Dermis blood vessel endothelial cell (primary cell): ENCODE results near the gene DUSP9. TPM values are rescaled to one million over a fixed set of nuclear protein-coding genes. Genes with fewer than 3 reads are reported as not detected.

Experiments used
- DNase-seq: peaks from one replicate; pipeline ENCODE4 v3.0.0; 2010
- total RNA-seq: library from RNA; depleted of rRNA; stranded (reverse); fragments of >200 nt; gene quantifications from 2 replicates; pipeline ENCODE4 v1.2.3, GENCODE V29; 2014

The DUSP9 gene
- total RNA-seq, 1 donor from 2014 or later, result 0.17 TPM

DNA sequence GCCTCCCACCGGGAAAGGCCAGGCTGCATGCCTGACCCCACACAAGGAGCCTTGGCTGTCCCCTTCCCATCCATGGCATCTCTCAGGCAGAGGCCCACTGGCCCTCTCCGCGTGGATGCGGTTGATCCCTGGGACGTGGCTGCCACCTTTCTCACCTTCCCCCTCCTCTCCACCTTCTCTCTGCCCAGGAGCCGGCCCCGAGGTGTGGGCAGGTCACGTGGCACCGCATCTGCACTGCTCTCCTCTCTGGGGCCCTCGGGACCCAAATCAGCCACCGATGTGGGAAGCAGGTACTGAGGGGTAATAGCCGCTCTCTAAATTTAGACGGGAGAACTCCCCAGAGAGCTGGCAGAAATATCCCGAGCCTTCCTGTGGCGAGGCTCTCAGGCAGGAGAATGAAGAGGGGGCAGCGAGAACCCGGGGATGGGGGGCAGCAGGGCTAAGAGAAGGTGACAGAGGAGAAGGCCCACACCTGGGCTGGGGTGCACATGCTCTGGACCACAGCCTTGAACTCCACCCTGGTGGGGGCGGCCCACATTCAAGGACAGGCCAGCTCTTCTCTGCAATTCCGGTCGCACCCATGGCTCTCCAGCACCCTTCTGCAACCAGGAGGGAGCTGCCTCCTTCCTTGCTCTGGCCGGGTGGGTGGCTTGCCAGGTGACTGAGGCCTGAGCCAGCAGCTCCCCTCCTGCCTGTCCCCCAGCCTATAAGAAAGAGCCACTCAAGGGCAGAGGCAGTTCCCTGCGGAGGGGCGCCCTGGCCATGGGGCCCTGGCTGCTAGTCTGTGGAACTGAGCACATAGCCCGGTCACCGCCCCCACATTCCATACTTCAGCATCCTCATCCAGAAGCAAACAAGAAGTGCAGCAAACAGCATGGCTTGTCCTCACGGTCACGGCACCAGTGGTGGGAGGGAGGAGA lies 9.6 kb upstream of the DUSP9 start:
- DNase-seq, result no peak

- no peak for DNase-seq
Observed at GRCh38 chrX:153638041-153638371, 9.0 kb upstream of the DUSP9 start.

GRCh38 chrX:153638436-153639176 lies 8.4 kb upstream of the DUSP9 start:
- no peak for DNase-seq

DNA sequence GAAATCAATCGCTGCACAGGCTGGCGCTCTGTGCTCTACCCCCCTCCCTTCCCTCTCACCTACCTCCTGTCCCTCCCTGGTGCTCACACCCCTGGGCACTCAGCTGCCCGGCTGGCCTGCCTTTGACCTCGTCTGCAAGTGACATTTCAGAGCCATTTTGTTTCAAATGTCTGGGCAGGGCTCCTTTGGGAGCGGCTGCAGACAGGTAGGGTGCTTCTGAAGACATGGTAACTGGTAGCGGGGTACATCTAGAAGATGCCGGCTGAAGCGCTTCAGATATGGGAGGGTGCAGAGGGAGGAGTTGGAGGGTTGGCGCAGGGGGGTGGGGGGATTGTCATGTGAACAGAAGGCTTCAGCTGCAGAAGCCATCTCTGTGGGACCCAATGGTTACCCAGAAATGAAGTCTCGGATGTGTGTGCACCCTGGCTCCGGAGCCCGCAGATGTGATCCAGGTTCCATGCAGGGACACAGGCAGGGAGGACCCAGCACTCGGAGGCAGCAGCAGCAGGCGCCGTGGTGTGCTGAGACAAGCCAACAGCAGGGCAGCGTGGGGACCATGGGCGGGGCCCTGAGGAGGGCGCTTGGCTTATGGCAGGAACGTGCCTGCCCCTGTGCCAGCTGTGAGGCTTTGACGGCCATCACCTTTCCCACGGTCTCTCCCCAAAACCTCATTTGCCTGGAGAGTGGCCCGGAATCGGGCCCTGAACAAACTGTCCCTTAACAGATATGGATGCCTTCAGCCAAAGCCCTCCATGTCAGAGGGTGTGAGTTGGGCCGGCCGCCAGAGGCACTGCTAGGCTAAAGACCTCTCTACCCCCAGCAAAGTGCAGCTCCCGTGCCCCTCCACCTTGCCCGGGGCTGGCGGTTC lies 7.6 kb upstream of the DUSP9 start:
- no peak for DNase-seq

- DNase-seq, result no peak
Observed at GRCh38 chrX:153640045-153640686, 6.8 kb upstream of the DUSP9 start.

- DNase-seq, result no peak
Observed at GRCh38 chrX:153640736-153641575, 6.0 kb upstream of the DUSP9 start.

GRCh38 chrX:153641627-153642026 lies 5.4 kb upstream of the DUSP9 start:
- no peak for DNase-seq

DNA sequence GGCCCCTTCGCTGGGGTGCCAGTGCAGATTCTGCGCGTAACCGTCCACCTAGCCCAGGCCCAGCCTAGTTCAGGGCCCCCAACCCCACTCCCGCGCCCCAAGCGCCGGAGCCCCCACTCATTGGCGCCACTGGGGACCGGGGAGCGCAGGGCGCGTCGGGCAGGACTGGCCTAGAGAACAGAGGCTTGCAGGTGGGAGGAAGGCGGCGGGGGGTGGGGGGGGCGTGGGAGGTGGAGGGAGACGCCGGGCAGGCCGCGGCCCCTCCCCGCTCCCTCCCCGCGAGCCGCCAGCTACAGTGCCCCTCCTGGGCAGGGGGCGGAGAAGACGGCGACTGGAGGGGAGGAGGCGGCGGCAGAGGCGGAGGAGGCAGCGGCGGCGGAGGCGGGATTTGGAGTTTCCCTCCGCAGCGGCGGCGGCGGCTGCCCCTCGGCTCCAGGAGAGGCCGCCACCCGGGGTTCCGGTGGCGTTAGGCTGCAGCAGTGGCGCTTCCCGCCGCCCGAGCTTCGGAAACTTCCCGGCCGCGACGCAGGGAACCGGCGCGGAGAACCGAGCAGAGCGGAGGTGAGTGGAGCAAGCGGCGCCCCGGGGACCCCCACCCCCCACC lies 4.8 kb upstream of the DUSP9 start:
- DNase-seq, result no peak

GRCh38 chrX:153642655-153643430 lies 4.2 kb upstream of the DUSP9 start:
- DNase-seq, result no peak

DNA sequence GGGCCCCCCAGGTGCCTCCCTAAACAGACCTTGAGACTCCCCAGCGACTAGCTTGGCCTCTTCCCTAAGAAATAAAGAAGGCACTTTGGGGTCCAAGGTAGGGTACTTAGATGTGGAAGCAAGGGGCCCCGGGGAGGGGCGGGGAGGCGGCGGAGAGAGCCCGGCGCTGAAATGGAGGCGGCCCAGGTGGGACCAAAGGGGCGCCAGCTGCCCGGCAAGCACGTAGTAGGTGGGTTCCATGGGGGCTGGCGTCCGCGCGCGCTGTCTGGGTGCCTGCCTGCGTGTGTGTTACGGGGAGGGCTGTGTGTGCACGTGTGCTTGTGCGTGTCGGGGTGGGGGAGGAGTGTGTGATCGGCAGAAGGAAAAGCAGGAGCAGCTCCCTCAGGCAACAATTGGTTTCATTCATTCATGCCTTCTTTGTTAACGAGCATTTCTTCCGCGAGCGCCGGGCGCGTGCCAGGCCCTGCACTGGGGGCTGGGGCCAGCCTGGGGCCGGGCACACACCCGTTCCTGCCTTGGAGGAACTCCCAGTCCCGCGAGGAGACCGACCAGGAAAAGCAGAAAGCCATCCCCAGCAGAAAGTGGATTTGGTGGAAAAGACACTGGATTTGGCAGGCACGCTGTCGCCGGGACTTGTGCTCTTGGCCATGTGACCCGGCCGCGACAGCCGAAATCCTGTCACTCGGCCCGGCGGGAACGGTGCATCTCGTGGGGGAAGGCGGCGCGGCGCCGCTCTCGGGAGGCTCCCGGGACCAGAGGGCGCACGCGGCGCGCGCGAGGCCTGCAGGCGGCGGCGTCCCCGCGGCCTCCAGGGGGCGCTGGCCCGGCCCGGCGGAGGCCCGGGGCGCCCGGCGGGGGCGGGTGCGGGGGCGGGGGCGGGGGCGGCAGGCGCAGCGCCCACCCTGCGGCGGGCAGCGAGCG lies 3.3 kb upstream of the DUSP9 start:
- DNase-seq, result peak; percentile 34

GRCh38 chrX:153644356-153645125 lies 2.5 kb upstream of the DUSP9 start:
- no peak for DNase-seq

DNA sequence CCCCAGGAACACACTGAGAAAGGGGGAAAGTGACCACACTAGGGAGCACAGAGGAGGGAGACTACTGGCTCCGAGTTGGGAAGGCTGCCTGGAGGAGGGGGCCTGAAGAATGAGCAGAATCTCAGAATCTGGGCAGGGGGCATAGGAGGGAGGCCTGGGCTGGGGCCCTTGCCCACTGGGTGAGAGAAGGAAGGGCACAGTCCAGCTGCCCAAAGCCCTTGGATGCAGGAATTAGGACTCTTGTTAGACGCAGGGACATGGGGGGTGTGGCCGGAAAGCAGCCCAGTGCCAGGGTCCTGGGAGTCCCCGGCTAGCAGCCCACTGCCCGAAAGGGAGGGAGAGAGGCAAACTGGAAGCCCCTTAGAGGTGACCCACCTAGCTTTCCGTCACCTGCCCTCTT lies 1.9 kb upstream of the DUSP9 start:
- DNase-seq, result no peak

DNA sequence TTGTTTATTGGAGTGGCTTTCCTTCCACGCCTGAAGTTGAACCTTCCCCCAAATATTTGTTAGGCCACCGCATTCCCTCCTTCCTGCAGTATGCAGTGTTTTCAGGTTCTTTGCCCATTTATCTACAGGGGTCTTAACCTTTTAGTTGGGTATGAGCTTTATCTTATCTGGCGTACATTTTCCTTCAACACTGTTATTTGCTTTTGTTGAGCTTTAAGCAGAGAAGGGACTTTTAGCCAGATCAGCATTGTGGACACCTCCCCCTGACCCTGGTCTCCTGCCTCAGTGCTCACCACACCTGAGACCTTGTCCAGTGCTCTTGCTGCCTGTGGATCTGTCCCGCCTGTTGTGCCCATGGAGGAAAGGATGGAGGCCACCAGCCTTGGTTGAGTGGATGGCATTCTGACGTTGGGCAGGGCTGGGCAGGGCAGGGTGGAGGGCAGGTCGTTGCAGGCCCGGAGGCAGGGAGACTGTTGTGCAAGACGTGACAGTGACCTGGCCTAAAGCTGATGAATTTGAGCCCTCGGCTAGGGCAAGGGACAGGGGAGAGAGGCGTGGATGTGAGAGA lies 998 bp upstream of the DUSP9 start:
- DNase-seq, result no peak

- no peak for DNase-seq
Observed at GRCh38 chrX:153647461-153648357, 706 bp downstream of the DUSP9 start.

GRCh38 chrX:153648358-153649177 lies 1.6 kb downstream of the DUSP9 start:
- no peak for DNase-seq
